Measurements from ENCODE around the gene TNFRSF19.

TNFRSF19 gene

DNA sequence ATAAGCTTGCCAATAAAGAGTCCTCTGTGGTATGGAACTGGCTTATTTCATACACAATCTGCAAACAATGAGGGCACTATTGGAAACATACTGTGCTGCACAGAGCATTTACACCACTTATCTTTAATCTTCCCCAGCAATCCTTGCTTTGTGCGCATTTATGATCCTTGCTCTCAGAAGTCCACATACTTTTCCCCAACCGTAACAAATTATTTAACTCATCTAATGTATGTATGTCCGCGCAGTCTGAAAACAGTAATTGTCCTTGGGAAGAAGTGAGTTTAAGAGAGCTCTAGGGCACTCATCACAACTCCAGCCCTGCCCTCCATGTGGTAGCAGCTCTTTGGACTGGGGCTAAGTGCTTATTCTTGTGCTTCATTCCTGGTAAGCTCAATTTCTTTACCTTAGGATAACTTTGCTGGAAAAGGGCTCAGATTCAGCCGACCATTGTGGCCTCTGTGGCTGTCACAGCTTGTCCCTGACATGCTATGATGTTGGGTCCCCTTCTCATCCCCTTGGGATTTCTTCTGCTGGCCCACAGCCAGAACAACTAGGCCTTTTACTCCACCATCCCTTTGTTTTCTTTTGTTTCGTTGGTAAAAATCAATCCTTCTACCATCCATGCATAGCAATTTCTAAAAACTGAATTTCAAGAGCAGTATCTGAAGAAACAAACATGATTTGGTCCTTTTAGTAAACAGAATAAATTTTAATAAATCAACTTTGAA, 152.7 kb downstream of the TNFRSF19 start:
- no peak for DNase-seq (ENCODE audit: low read depth)

- no peak for DNase-seq (ENCODE audit: low read depth)
Observed at GRCh38 chr13:23723471-23723870, 153.3 kb downstream of the TNFRSF19 start.

- DNase-seq (ENCODE audit: low read depth): no peak
Observed at GRCh38 chr13:23724196-23724970, 154.2 kb downstream of the TNFRSF19 start.

Data from T follicular helper cell (primary cell).